Neural cell (in vitro differentiated cells): ENCODE data around the gene AKAP6. TPM values are rescaled to one million over a fixed set of nuclear protein-coding genes. Genes with fewer than 3 reads are reported as not detected.

Source experiments
- H2AFZ ChIP-seq: fragments of 200-600, 300-800 bp; sonication (generic), shearing (Covaris generic); 2 replicates; pipeline ENCODE4 v1.6.0; 2014; ENCODE audit warnings: low read depth, mild to moderate bottlenecking, antibody characterized with exemption, low read length, moderate library complexity
- H3F3A ChIP-seq: fragments of 200-600 bp; shearing (Covaris generic); 2 replicates; pipeline ENCODE4 v1.6.1; 2016; ENCODE audit warnings: mild to moderate bottlenecking, moderate library complexity, mixed read lengths, antibody characterized with exemption, low read length; ENCODE audit not compliant: insufficient read depth, poor library complexity, severe bottlenecking
- H3K27ac ChIP-seq: fragments of 200-600, 300-800 bp; sonication (generic), shearing (Covaris generic); 2 replicates; pipeline ENCODE4 v1.5.1; 2014; ENCODE audit warnings: mild to moderate bottlenecking, low read length, moderate library complexity
- H3K27me3 ChIP-seq: fragments of 300-800, 200-600 bp; sonication (generic), shearing (Covaris generic); 2 replicates; pipeline ENCODE4 v1.6.0; 2014; ENCODE audit warnings: mild to moderate bottlenecking, low read depth, low read length, moderate library complexity; ENCODE audit not compliant: insufficient read depth
- H3K36me3 ChIP-seq: fragments of 300-800, 200-600 bp; sonication (generic), shearing (Covaris generic); 2 replicates; pipeline ENCODE4 v1.5.1; 2014; ENCODE audit warnings: mild to moderate bottlenecking, antibody characterized with exemption, low read length, moderate library complexity; ENCODE audit not compliant: insufficient read depth
- H3K4me2 ChIP-seq: fragments of 300-800, 200-600 bp; sonication (generic), shearing (Covaris generic); 2 replicates; pipeline ENCODE4 v1.6.0; 2014; ENCODE audit warnings: mild to moderate bottlenecking, low read length
- H3K4me3 ChIP-seq: fragments of 300-800, 200-600 bp; sonication (generic), shearing (Covaris generic); 2 replicates; pipeline ENCODE4 v1.5.1; 2014; ENCODE audit warnings: mild to moderate bottlenecking, low read length, moderate library complexity
- H3K79me2 ChIP-seq: fragments of 200-600 bp; shearing (Covaris generic); replicated peaks from 2 replicates; pipeline ENCODE4 v1.6.0; 2014; ENCODE audit warnings: mild to moderate bottlenecking, low read length, moderate library complexity; ENCODE audit not compliant: insufficient read depth
- H3K9ac ChIP-seq: fragments of 300-800, 200-600 bp; sonication (generic), shearing (Covaris generic); 2 replicates; pipeline ENCODE4 v1.6.1; 2016; ENCODE audit warnings: mild to moderate bottlenecking, low read length, mixed read lengths
- H3K9me2 ChIP-seq: fragments of 200-600 bp; shearing (Covaris generic); 2 replicates; pipeline ENCODE4 v1.6.1; 2016; ENCODE audit warnings: mild to moderate bottlenecking, low read length, mixed read lengths; ENCODE audit not compliant: insufficient read depth
- H3K9me3 ChIP-seq: fragments of 200-600, 300-800 bp; sonication (generic), shearing (Covaris generic); 2 replicates; pipeline ENCODE4 v1.6.1; 2016; ENCODE audit warnings: mild to moderate bottlenecking, mixed run types, low read length, moderate library complexity, mixed read lengths
- H4K20me1 ChIP-seq: fragments of 200-600 bp; shearing (Covaris generic); 2 replicates; pipeline ENCODE4 v1.6.1; 2016; ENCODE audit warnings: mild to moderate bottlenecking, mixed run types; ENCODE audit not compliant: insufficient read depth
- EP300 ChIP-seq: fragments of 450-650 bp; conservative IDR thresholded peaks from 2 replicates; pipeline ENCODE4 v1.6.1; 2014; ENCODE audit warnings: antibody characterized with exemption, mild to moderate bottlenecking, moderate library complexity; ENCODE audit not compliant: poor library complexity, severe bottlenecking
- EZH2 ChIP-seq: fragments of 200-600, 300-800 bp; shearing (Covaris generic), sonication (generic); IDR thresholded peaks from 2 replicates; pipeline ENCODE4 v1.6.1; 2014; ENCODE audit warnings: antibody characterized with exemption, low read length, borderline replicate concordance, mild to moderate bottlenecking; ENCODE audit not compliant: insufficient read depth, poor library complexity, severe bottlenecking
- MXI1 ChIP-seq: fragments of 450-650 bp; conservative IDR thresholded peaks from 2 replicates; pipeline ENCODE4 v1.6.1; 2014; ENCODE audit warnings: antibody characterized with exemption, mild to moderate bottlenecking; ENCODE audit not compliant: poor library complexity, severe bottlenecking
- POLR2AphosphoS5 ChIP-seq: IDR thresholded peaks from 2 replicates; pipeline ENCODE4 v1.6.1; 2012
- RAD21 ChIP-seq: fragments of 450-650 bp; conservative IDR thresholded peaks from 2 replicates; pipeline ENCODE4 v1.6.1; 2014; ENCODE audit warnings: antibody characterized with exemption, mild to moderate bottlenecking, moderate library complexity
- SMC3 ChIP-seq: fragments of 450-650 bp; conservative IDR thresholded peaks from 2 replicates; pipeline ENCODE4 v1.6.1; 2014; ENCODE audit warnings: antibody characterized with exemption, mild to moderate bottlenecking, moderate library complexity; ENCODE audit not compliant: poor library complexity
- TAF1 ChIP-seq: IDR thresholded peaks from 2 replicates; pipeline ENCODE4 v1.6.1; 2012; ENCODE audit warnings: low read depth
- polyA plus RNA-seq: library from polyadenylated mRNA; depleted of rRNA; stranded (reverse); fragments of >200 nt; gene quantifications from 2 replicates; pipeline ENCODE4 v1.2.3, GENCODE V29; 2014
- TF ChIP-seq, protein P1 (sequence below): fragments of 450-650 bp; IDR thresholded peaks from 2 replicates; pipeline ENCODE4 v1.5.1; 2014; ENCODE audit warnings: antibody characterized with exemption, mild to moderate bottlenecking, moderate library complexity; ENCODE audit not compliant: poor library complexity, severe bottlenecking
- TF ChIP-seq, protein P2 (sequence below): IDR thresholded peaks from 2 replicates; pipeline ENCODE4 v1.6.1; 2012; ENCODE audit warnings: borderline replicate concordance

AKAP6 gene
- polyA plus RNA-seq, 1 donor from 2014 or later: 15.8 TPM

DNA sequence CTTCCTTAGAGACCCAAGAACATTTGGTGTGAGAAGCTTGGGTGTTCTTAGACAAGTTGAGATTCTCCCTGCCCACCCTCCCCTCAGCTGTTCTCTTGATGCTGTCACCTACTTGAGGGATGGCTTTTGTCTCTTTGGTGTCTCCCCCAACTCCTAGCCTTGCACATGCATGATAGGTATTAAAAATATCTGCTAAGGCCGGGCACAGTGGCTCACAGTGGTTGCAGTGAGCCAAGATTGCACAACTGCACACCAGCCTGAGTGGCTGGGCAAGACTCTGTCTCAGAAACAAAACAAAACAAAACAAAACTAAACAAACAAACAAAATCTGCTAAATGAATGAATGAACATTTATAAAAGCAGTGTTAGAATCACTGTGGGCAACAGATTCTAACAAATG, 261.1 kb downstream of the AKAP6 start:
- H3K79me2 ChIP-seq: no peaks in the 10 kb centered on the region

DNA sequence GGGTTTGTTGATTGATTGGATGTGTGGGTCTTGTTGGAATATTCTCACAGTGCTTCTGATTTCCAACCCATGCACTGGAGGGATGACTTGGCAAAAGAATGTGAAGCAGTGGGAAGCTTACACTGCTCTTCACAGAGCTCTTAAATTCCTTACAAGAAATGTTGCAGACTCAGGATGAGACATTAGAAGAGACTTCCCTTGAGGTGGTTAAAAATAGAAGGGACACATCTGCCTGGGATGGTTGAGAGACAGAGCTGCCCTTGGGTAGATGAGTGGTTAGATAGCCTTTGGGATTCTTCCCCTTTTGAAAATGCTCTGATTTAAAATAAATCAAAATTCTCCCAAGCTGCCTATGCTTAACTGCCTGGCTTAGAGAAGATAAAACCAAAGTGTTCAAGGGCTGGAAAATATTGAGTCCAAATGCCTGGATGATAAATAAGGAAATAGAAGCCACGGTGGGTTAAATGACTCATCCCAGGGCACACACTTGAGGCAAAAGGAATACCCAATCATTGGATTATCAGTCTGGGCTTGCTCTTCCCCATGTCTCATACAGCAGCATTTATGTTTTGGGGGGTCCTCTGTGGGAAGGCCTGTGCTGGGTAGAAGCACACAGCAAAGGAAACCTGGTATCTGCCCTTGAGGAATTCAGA, 264.3 kb downstream of the AKAP6 start:
- Histone ChIP-seq H4K20me1 (no peaks in the 10 kb centered on the region), H3K36me3 (no peaks in the 10 kb centered on the region), H3K9me3 (peaks cover 2% of the 10 kb centered on the region), H3K27ac (no peak overlapping the region), H3K4me2 (no peak overlapping the region), H3K9me2 (no peaks in the 10 kb centered on the region), H2AFZ (no peak overlapping the region), H3K27me3 (no peaks in the 10 kb centered on the region), H3K9ac (no peak overlapping the region), H3K79me2 (no peaks in the 10 kb centered on the region), H3F3A (no peaks in the 10 kb centered on the region), H3K4me3 (no peak overlapping the region)
- TF ChIP-seq MXI1 (no peak), EP300 (no peak)
- TF ChIP-seq, protein P1, sequence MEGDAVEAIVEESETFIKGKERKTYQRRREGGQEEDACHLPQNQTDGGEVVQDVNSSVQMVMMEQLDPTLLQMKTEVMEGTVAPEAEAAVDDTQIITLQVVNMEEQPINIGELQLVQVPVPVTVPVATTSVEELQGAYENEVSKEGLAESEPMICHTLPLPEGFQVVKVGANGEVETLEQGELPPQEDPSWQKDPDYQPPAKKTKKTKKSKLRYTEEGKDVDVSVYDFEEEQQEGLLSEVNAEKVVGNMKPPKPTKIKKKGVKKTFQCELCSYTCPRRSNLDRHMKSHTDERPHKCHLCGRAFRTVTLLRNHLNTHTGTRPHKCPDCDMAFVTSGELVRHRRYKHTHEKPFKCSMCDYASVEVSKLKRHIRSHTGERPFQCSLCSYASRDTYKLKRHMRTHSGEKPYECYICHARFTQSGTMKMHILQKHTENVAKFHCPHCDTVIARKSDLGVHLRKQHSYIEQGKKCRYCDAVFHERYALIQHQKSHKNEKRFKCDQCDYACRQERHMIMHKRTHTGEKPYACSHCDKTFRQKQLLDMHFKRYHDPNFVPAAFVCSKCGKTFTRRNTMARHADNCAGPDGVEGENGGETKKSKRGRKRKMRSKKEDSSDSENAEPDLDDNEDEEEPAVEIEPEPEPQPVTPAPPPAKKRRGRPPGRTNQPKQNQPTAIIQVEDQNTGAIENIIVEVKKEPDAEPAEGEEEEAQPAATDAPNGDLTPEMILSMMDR: no peak

More for the DNA sequence above, 261.1 kb downstream of the AKAP6 start:
- Histone ChIP-seq H3K4me2 (no peak overlapping the region), H3F3A (no peaks in the 10 kb centered on the region), H3K36me3 (no peaks in the 10 kb centered on the region), H3K9me3 (peaks cover 5% of the 10 kb centered on the region), H3K9me2 (no peaks in the 10 kb centered on the region), H3K27ac (no peak overlapping the region), H2AFZ (no peak overlapping the region), H3K4me3 (no peak overlapping the region), H4K20me1 (no peaks in the 10 kb centered on the region), H3K9ac (no peak overlapping the region), H3K27me3 (no peaks in the 10 kb centered on the region)
- TF ChIP-seq, protein P2, sequence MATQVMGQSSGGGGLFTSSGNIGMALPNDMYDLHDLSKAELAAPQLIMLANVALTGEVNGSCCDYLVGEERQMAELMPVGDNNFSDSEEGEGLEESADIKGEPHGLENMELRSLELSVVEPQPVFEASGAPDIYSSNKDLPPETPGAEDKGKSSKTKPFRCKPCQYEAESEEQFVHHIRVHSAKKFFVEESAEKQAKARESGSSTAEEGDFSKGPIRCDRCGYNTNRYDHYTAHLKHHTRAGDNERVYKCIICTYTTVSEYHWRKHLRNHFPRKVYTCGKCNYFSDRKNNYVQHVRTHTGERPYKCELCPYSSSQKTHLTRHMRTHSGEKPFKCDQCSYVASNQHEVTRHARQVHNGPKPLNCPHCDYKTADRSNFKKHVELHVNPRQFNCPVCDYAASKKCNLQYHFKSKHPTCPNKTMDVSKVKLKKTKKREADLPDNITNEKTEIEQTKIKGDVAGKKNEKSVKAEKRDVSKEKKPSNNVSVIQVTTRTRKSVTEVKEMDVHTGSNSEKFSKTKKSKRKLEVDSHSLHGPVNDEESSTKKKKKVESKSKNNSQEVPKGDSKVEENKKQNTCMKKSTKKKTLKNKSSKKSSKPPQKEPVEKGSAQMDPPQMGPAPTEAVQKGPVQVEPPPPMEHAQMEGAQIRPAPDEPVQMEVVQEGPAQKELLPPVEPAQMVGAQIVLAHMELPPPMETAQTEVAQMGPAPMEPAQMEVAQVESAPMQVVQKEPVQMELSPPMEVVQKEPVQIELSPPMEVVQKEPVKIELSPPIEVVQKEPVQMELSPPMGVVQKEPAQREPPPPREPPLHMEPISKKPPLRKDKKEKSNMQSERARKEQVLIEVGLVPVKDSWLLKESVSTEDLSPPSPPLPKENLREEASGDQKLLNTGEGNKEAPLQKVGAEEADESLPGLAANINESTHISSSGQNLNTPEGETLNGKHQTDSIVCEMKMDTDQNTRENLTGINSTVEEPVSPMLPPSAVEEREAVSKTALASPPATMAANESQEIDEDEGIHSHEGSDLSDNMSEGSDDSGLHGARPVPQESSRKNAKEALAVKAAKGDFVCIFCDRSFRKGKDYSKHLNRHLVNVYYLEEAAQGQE: no peak
- TF ChIP-seq, protein P1: no peak
- no peak for TF ChIP-seq SMC3
- no peak for TF ChIP-seq EP300
- no peak for TF ChIP-seq MXI1
- no peak for TF ChIP-seq RAD21
- no peak for TF ChIP-seq POLR2AphosphoS5
- TF ChIP-seq EZH2: no peak
- TF ChIP-seq TAF1: no peak
